Gastrocnemius medialis (tissue), 4 donors: ENCODE measurements around the gene ITPK1. TPM values are rescaled to one million over a fixed set of nuclear protein-coding genes. Genes with fewer than 3 reads are reported as not detected.

ENCODE experiments used
- ATAC-seq, 2 donors: fragments of 150-250 bp; one replicate each; pipeline ENCODE4 v1.9.1; 2016
- DNase-seq, 2 donors: peaks; one replicate each; pipeline ENCODE4 v3.0.0-alpha.2; 2019
- H3K27ac ChIP-seq, 4 donors: fragments of 200-600 bp; sonication (generic); 1 replicate in 1 of 4; 2 replicates in 3 of 4; pipeline ENCODE4 v1.5.1; 2016 to 2018; ENCODE audit warnings: mild to moderate bottlenecking in 2 of 4, moderate library complexity in 1 of 4
- H3K27me3 ChIP-seq, 3 donors: fragments of 200-600 bp; sonication (generic) in 2 of 3; 1 replicate in 1 of 3; 2 replicates in 2 of 3; pipeline versions ENCODE4 v1.5.1 to v1.6.0; 2016 to 2019; ENCODE audit warnings: mild to moderate bottlenecking in 1 of 3, moderate library complexity in 1 of 3
- H3K36me3 ChIP-seq, 2 donors: fragments of 200-600 bp; sonication (generic) in 1 of 2; one replicate each; pipeline ENCODE4 v1.5.1; 2017 to 2018
- H3K4me1 ChIP-seq, 2 donors: fragments of 200-600 bp; sonication (generic) in 1 of 2; one replicate each; pipeline ENCODE4 v1.5.1; 2016 to 2017; ENCODE audit warnings: mild to moderate bottlenecking in 2 of 2
- H3K4me3 ChIP-seq, 4 donors: fragments of 200-600 bp; sonication (generic) in 3 of 4; 1 replicate in 1 of 4; 2 replicates in 3 of 4; pipeline ENCODE4 v1.5.1; 2016 to 2019; ENCODE audit warnings: mild to moderate bottlenecking in 2 of 4
- H3K9me3 ChIP-seq, 3 donors: fragments of 200-600 bp; sonication (generic) in 2 of 3; 1 replicate in 1 of 3; 2 replicates in 2 of 3; pipeline ENCODE4 v1.5.1; 2016 to 2019
- CTCF ChIP-seq, 5 experiments: fragments of 450-650 bp in 3 of 5; fragments of 200-600 bp in 2 of 5; sonication (generic) in 2 of 5; IDR thresholded peaks in 4 of 5; conservative IDR thresholded peaks in 1 of 5; 1 replicate in 4 of 5; 2 replicates in 1 of 5; pipeline ENCODE4 v1.5.1; 2016 to 2019; ENCODE audit warnings: antibody characterized with exemption in 5 of 5, mild to moderate bottlenecking in 3 of 5, moderate library complexity in 3 of 5
- POLR2A ChIP-seq, 2 donors: fragments of 450-650 bp; IDR thresholded peaks; one replicate each; pipeline ENCODE4 v1.6.1; 2017; ENCODE audit warnings: antibody characterized with exemption in 2 of 2, mild to moderate bottlenecking in 2 of 2, moderate library complexity in 2 of 2
- in situ Hi-C, 4 donors: fragments of 200-750 bp; cut with MboI; loops; one replicate each; pipeline versions ENCODE4 v1.15.0 to v1.8.0; 2017; ENCODE audit warnings: low sequenced_read_pairs in 4 of 4
- intact Hi-C: fragments of 100-400 bp; cut with DNase I; formaldehyde crosslinking; loops from one replicate; pipeline ENCODE4 v1.15.1; 2023; ENCODE audit warnings: low total_unique reads
- total RNA-seq, 4 donors: library from RNA; depleted of rRNA; stranded (reverse); fragments of >200 nt; gene quantifications; one replicate each; pipeline versions ENCODE4 v1.1.0 to v1.2.3, GENCODE V29; 2016

The ITPK1 gene
- total RNA-seq, 4 donors from 2014 or later = 49.7 to 80.1 (median 53.6) TPM

- Histone ChIP-seq H3K27me3 (no peaks in the 10 kb centered on the region), H3K4me3 (no peak overlapping the region), H3K36me3 (no peaks in the 10 kb centered on the region), H3K9me3 (no peaks in the 10 kb centered on the region), H3K27ac (no peak overlapping the region), H3K4me1 (no peaks in the 10 kb centered on the region)
- no peak for ATAC-seq
- in situ Hi-C loops (no loop called here), intact Hi-C loops (no loop called here)
- TF ChIP-seq POLR2A (IDR thresholded peaks at IDR 0.05) = no peak
- TF ChIP-seq CTCF (IDR thresholded peaks at IDR 0.05 in 4 of 5, conservative IDR thresholded peaks at IDR 0.05 in 1 of 5) = no peak
- DNase-seq = no peak
Measured at GRCh38 chr14:92934196-92935085, 181.3 kb downstream of the ITPK1 start.

GRCh38 chr14:92933481-92933880 is 182.2 kb downstream of the ITPK1 start:
- ATAC-seq = no peak

GRCh38 chr14:92932448-92933395 is 183.0 kb downstream of the ITPK1 start:
- DNase-seq (no peak), ATAC-seq (no peak)
- no peak overlapping the region for H3K4me3 ChIP-seq
- TF ChIP-seq CTCF (IDR thresholded peaks at IDR 0.05 in 4 of 5, conservative IDR thresholded peaks at IDR 0.05 in 1 of 5) = no peak
- TF ChIP-seq POLR2A (IDR thresholded peaks at IDR 0.05) = no peak
- H3K36me3 ChIP-seq = no peaks in the 10 kb centered on the region
- in situ Hi-C loops = no loop called here
- intact Hi-C loops = no loop called here
- H3K4me1 ChIP-seq = no peaks in the 10 kb centered on the region
- no peaks in the 10 kb centered on the region for H3K27me3 ChIP-seq
- no peak overlapping the region for H3K27ac ChIP-seq
- no peaks in the 10 kb centered on the region for H3K9me3 ChIP-seq

More at GRCh38 chr14:92933481-92933880, 182.2 kb downstream of the ITPK1 start:
- no peak overlapping the region for H3K4me3 ChIP-seq
- in situ Hi-C loops = no loop called here
- H3K4me1 ChIP-seq = no peaks in the 10 kb centered on the region
- H3K27ac ChIP-seq = no peak overlapping the region
- no peaks in the 10 kb centered on the region for H3K9me3 ChIP-seq
- TF ChIP-seq CTCF (IDR thresholded peaks at IDR 0.05 in 4 of 5, conservative IDR thresholded peaks at IDR 0.05 in 1 of 5) (no peak), POLR2A (IDR thresholded peaks at IDR 0.05) (no peak)
- H3K36me3 ChIP-seq = no peaks in the 10 kb centered on the region
- intact Hi-C loops = no loop called here
- no peak for DNase-seq
- no peaks in the 10 kb centered on the region for H3K27me3 ChIP-seq

GRCh38 chr14:92931681-92932447 is 183.9 kb downstream of the ITPK1 start:
- intact Hi-C loops = no loop called here
- no peak for DNase-seq
- no peak for TF ChIP-seq POLR2A (IDR thresholded peaks at IDR 0.05)
- no peak for TF ChIP-seq CTCF (IDR thresholded peaks at IDR 0.05 in 4 of 5, conservative IDR thresholded peaks at IDR 0.05 in 1 of 5)

More at GRCh38 chr14:92931681-92932447, 183.9 kb downstream of the ITPK1 start:
- H3K4me1 ChIP-seq = no peaks in the 10 kb centered on the region
- no peaks in the 10 kb centered on the region for H3K27me3 ChIP-seq
- H3K4me3 ChIP-seq = no peak overlapping the region
- H3K9me3 ChIP-seq = no peaks in the 10 kb centered on the region
- no peak overlapping the region for H3K27ac ChIP-seq
- in situ Hi-C loops = no loop called here
- ATAC-seq = no peak
- H3K36me3 ChIP-seq = no peaks in the 10 kb centered on the region
